Left forelimb (tissue), 1 donor: Measurements from ENCODE around the gene HAP1.
A peak's percentile ranks its signal among the peaks of the same experiment; 100 is the strongest.

Source experiments
- DNase-seq: peaks from one replicate; pipeline ENCODE4 v3.0.0-alpha.2; 2018; ENCODE audit warnings: low spot score

HAP1 gene

DNA sequence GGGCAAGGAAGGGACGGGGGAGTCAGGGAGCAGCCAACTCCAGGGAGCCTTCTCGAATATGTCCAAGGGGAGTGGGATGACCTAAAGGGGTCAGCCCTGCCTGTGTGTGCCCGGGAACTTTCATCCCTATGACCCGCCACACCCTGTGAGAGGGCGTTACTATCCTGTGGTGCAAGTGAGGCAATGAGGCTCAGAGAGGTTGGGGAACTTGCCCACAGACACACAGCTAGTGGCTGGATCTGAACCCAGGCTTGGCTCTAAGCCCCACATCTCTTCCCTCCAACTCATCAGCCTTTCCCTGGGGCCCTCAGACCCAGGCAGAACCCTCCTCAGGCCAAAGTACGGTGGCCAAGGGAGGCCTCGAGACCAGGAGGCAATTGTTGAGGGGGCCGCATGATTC lies 28.9 kb upstream of the HAP1 start:
- no peak for DNase-seq

DNA sequence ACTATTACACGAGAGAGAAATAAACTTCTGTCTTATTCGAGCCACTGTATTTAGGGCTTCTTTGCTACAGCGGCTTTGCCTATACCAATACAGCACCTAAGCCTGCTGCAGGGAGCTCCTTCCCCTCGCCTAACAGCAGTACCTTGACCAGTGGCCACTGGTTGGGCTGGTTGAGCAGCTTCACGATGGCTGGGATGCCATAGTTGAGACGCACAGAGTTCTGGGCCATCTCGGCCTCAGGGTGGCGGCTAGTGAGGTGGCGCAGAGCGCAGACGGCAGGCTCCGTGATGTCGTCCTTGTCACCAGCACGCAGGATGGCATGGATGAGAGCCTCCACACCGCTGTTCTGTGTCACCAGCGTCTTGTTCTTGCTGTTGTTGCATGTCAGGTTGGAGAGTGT lies 28.4 kb upstream of the HAP1 start:
- DNase-seq, result no peak

DNA sequence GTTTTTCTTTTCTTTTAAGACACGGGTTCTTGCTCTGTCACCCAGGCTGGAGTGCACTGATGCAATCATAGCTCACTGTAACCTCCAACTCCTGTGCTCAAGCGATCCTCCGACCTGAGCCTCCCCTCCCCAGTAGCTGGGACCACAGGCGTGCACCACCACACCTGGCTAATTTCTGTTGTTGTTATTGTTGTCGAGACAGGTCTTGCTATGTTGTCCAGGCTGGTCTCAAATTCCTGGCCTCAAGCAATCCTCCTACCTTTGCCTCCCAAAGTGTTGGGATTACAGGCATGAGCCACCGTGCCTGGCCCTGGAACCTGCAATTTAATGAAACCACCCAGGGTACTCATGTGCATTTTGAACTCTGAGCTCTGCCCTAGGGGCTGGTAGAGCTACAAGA lies 27.9 kb upstream of the HAP1 start:
- no peak for DNase-seq

DNA sequence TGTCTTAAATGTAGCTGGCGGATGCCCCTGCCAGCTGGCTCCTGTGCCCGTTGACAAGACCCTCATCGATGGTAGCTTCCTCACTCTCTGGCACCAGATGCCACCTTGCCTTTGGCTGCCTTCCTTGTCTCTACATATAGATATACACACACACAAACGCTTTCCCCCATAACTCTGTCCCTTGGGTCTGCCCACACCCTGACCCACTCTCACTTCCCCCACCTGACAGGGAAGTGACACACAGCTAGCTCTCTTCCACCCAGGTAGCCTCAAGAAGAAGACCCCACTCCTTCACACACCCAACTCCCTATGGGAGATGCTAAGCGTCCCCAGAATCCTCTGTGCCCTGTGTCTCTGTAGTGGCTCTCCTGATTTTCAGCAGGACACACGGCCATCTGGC lies 26.4 kb upstream of the HAP1 start:
- no peak for DNase-seq

DNA sequence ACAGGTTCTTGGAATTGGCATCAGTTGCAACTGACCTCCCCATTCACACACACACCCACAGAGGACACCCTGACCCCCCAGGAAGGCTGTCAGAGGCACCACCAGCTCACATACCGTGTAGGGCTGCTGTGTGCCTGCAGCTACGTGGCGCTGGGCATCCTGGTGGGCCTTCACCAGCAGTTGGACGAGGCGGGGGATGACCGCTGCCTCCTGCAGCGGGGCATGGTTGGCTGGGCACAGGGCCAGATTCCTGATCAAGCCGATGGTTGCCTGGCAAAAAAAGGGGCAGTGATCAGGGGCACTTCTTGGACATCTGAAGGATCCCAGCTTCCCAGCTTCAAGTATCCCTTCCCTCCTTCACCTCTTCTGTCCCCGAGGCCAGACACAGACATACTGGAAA lies 24.2 kb upstream of the HAP1 start:
- DNase-seq, result no peak

DNA sequence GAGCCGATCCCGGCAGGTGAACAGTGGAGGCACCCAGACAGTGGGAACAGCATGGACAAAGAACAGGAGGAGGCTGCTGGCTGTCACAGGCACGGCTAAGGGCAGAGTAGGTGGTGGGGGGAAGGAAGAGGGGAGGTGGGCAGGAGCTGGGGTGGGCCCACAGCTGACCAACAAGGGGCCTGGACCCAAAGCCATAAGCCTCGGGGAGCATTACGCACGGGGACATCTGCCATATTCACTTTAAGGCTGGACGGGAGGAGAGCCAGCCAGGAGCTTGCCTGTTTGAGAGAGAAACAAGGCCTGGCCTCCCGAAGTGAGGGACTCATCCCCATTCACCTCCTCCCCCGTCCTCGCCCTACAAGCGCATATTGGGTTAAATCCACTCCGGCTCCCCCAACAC lies 19.6 kb upstream of the HAP1 start:
- DNase-seq, result no peak

DNA sequence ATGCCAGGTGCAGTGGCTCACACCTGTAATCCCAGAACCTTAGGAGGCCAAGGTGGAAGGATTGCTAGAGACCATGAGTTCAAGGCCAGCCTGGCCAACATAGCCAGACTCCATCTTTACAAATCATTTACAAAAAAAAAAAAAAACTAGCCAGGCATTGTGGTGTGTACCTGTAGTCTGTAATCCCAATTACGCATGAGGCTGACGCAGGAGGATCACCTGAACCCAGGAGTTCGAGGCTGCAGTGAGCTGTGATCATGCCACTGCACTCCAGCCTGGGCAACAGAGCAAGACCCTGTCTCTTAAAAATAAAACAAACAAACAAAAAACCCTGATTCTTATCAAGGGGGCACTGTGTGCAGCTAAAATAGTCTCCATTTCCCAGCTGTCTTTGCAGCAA lies 16.8 kb upstream of the HAP1 start:
- no peak for DNase-seq

DNA sequence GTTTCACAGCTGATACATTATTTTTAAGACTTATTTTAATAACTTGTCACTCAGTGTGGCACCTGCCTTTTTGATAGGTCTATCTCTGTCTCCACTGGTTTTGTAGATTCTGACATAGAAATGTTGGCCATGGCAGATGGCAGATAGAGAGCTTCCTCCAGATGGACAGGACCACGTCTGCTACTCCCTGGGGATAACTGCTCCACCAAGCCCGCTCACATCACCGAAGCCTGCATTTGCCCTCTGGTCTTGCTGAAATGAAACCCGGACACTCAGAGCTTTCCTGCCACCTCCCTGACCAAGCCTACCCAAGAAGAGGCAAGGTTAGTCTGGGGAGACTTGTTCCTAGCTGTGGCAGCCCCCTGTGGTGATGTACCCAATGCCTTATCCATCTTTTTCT lies 16.4 kb upstream of the HAP1 start:
- no peak for DNase-seq

DNA sequence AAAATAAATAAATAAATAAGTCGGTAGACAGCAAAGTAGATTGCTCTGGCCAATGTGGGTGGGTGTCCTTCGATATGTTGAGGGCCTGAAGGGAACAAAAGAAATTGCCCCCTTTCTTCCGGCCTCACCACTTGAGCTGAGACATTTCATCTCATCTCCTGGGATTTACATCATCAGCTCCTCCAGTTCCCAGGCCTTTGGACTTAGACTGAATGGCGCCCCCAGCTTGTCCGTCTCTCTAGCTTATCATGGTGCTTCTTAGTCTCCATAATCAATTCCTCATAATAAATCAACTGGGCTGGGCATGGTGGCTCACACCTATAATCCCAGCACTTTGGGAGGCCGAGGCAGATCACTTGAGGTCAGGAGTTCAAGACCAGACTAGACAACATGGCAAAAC lies 13.8 kb upstream of the HAP1 start:
- DNase-seq, result no peak

DNA sequence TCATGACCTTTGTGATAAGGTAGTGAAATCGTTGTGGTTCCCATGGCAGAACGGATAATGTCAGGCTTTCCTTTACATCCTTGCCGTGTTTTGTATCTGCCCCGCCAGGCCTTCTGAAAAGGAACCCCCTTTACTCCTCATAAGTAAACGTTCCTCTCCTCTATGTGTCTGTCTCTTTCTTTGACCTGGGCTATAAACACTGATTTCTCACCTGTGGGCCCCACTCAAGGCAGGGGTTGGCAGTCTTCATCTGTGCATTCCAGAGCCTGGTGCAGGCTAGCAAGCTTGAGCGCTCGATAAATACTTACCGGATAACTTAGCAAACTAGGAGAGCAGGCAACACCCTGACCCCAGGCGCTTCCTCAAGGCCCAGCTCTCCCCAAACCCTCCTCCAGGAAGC lies 7.3 kb upstream of the HAP1 start:
- no peak for DNase-seq

DNA sequence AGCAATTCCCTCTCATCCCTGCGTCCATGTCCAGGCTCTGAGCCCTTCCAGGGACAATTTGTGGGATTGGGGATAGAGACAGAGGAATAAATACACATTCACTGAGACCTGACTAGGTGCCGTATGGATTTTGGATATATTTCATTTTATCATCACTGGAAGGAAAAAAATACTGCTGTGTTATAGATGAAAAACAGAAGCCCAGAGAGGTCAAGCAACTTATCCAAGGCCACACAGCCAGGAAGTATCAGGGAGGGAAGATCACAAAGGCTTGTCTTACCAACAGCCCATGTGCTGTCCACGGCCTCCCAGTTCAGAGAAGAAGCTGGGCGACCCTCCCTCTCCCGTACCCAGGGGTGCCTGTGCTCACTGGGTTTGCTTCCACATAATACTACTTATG lies 6.1 kb upstream of the HAP1 start:
- DNase-seq, result no peak

DNA sequence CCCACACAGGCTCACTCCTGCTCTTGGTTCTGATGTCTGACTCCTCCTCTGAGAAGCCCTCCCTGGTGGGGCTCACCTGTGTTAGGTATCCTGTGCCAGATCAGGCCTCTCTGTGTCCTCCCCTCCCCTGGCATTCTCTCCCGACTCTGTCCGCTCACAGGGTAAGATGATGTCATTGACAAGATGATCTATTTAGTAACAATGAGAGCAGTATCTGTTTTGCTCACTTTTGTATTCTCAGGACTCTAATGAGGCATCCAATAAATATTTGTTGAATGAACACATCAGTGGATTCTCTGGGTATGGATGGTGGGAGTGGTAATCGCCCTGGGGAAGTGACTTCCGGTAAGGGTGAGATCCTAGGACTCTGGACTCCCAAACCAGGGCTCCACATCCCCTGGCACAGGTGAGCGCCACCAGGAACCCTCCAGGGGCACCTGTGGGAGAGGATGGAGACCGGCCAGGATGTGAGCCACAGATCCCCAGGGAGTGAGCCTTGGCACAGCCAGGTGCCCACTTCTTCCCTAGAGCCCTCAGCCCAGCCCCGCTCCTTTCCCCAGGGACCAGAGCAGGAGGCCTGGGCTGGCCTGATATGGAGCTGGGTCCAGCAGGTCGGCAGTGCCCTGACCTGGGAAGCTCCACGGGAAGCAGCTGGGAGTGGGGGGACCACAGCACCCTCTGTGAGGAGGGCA lies 5.4 kb upstream of the HAP1 start:
- no peak for DNase-seq

DNA sequence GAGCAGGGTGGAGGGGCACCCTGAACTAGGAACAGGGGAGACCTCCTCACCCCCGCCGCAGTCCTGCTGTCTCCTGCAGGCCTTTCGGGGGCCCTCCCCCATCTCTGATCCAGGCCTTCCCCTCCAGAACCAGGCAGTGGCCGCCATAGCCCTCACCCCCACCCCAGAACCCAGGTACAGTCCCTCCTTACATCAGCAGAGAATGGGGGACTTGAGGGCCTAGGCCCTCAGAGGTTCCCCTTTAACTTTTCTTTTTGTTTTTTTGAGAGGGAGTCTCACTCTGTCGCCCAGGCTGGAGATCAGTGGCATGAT lies 4.3 kb upstream of the HAP1 start:
- DNase-seq, result no peak

DNA sequence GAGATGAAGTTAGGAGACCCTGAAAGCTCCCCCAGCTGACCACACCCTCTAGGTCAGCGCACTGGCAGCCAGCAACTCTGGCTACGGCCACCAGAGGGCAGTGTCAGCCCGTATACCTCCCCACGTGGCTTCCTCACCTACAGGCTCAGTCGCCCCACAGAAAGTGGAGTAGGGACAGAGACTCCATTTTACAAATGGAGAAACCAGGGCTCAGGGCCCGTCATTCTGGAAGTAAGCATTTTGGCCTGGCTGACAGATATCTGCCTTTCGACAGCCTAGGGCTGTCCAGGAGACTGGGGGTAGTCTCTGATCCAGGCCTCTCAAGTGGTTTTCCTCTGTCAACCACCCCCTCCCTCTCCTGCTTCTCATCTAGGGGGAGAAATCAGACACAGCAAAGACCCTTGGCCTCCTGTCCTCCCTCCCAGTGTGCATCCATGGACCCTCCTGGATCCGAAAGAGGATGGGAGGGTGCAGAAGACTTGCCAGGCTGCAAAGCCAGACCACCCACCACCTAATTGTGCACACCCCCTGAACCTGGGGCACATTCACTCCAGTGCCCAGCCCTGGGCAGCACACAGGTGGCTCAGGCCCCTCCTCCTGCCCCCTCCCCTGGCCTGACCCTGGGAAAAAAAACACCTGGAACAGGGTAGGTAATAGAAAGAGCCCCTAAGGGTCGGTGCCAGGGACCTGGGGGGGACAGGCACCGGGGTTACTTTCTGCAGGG lies 3.8 kb upstream of the HAP1 start:
- peak; percentile 90 for DNase-seq

DNA sequence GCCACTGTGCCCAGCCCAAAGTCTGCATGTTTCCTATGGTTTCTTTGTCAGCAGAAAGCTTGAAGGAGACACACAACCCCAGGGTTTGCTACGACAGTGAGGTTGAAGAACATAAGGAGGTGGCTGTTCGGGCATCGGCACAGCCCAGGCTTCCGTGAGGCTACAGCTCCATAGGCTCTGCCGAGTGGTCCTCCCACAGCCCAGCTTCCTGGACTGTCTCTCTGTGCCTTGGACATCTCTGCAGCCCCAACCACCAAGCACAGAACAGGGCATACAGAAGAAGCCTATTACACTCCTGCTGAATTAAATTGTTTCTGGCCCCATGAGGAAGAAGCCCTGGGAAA lies 3.2 kb upstream of the HAP1 start:
- DNase-seq, result no peak

DNA sequence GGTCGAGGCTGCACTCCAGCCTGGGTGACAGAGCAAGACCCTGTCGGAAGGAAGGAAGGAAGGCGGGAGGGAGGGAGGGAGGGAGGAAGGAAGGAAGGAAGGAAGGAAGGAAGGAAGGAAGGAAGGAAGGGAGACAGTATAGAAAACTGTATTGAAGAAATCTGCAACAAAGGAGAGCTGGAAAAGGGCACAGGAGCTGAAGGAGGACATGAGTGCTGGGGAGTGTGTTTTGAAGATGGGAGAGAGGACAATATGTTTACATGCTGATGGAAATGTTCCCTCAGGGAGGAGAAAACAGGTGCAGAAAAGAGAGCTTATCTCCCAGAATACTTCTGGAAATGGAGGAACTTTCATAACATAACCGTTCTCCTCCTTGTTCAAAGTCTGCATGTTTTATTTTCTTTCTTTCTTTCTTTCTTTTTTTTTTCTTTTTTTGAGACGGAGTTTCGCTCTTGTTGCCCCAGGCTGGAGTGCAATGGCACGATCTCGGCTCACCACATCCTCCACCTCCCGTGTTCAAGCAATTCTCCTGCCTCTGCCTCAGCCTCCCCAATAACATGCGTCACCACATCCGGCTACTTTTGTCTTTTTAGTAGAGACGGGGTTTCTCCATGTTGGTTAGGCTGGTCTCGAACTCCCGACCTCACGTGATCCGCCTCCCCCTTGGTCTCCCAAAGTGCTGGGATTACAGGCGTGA lies 2.7 kb upstream of the HAP1 start:
- no peak for DNase-seq

DNA sequence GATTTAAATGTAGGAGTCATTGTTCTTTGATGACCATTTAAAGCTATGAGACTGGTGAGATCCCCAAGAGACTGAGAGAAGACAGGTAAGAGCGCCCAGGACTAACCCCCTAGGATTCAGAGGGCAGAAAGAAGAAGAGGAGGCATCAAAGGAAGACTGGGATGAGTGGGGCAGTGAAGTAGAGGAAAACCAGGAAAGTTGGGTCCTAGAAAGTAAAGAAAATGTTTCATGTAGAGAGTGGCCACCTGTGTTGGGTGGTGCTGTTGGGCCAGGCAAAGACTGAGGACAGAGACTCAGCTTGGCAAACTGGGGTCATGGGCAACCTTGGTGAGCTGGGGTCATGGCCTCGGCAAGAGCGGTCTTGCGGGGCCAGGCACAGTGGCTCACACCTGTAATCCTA lies 1.3 kb upstream of the HAP1 start:
- no peak for DNase-seq

DNA sequence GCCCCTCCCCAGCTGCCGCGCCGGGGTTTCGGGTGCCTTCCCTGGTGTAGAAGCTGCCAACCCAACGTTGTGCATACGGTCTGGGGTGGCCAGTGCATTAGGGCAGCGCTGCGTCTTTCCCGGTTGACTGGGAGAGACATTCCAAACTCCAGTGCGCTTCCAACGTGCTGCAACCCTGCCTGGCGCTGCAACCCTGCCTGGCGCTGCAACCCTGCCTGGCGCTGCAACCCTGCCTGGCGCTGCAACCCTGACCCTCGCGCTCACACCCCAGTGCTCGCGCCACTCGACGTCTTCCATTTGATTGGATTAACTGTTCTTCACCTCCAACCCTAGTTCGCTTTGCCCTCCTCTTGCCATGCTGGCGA lies 488 bp upstream of the HAP1 start:
- DNase-seq, result no peak

DNA sequence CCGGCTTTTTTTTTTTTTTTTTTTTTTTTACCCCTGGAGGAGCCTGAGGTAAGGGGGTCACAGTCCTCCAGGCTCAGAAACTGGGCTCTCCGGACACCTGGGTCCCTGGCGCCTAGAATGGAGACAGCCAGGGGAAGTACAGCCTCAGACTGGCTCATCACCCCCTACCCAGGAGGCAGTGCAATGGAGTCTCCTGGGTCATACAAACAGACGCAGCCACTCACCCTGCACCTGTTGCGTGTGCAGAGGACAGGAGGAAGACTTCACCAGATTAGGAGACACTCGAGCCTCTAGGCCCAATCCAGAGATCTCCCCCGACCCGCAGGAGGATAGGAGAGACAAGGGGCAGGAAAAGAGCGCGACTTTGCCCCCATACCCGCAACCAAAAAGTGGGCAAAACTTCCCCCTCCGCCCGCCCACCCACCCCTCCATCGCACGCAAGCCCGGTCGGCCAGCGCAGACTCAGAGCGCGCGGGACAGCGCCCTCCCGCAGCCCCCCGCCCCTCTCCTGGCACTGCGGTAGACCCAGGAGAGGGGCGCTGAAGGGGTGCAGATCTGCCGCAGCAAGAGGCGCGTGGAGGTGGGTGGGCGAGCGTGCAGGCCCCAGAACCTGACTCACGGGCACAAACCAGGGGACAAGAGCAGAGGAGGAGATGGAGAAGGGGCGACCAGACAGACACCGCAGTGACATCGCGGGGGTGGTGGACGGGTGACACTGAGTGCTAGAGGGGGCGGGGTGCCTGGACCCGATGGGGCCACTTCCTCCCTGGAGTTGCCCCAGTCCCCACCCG lies 900 bp downstream of the HAP1 start:
- no peak for DNase-seq

DNA sequence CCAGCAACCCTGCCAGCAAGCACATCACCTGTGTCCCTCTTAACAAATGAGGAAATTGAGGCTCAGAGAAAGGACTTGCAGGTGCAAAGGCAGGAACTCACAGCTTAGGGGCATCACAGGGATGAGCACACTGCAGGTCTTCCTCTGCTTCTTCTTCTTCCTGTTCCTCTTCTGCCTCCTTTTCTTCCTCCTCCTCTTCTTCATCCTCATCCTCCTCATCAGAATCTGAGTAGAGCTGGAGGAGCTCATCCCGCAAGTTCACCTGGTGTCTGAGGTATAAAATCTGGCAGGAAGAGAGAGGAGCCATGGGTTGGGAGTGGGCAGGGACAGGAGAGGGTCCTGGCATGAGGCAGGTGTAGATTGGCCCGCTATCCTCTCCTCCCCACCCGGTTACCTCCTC lies 2.6 kb downstream of the HAP1 start:
- DNase-seq, result no peak

DNA sequence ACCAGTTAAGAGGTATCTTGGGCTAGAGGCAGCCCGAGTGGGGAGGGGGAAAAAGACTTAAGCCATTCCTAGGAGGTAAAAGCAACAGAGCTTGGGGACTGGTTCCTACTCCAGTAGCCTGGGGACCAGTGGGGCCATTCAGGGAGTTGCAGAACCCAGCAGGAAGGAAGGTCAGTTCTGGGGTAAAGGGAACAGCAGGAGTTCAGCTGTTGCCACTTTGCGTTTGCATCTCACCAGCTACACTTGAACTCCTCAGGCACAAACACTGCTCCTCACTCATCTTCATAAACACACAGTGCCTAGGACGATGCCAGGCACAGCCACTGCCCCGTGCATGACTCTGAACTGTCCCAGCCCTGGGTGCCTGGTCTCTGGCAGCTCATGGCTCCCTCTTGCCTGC lies 4.0 kb downstream of the HAP1 start:
- DNase-seq, result no peak

DNA sequence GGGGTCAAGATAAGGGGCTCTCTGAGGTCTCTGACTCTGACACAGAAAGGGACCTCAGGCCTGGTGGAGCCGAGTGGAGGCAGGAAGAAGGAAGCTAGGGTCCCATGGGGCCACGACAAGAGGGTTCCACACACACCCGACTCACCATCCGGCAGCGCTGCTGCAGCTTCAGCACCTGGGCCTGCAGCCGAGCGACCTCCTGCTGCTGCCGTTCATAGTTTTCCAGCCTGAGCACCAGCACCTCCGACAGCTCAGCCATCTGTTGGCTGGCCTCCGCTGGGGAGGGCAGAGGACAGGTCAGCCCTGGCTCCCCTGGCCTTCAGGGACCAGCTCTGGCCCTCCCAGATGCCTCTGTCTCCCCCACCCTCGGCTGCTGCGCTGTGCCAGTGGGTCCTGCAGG lies 6.4 kb downstream of the HAP1 start:
- no peak for DNase-seq

DNA sequence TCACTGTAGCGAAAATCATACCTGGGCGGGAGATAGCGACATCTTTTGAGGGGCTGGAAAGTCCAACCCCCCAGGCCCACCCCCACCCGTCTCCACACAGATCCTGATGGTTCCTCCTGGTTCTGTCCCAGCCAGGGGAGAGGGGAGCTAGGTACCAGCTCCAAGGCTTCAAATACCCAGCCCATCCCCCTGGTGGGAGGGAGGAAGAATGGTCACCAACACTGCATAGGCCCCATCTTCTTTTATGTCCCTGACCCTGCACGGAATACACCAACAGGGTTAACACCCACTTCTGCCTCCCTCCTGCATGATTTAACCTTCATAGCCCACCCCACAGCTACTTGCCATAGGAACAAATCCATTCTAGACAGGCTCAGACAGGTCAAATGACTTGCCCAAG lies 9.3 kb downstream of the HAP1 start:
- no peak for DNase-seq
